Epithelial cell of proximal tubule (primary cell): ENCODE measurements around the gene SHB. TPM values are rescaled to one million over a fixed set of nuclear protein-coding genes. Genes with fewer than 3 reads are reported as not detected.
A peak's percentile ranks its signal among the peaks of the same experiment; 100 is the strongest.

Experiments
- DNase-seq: peaks from one replicate; pipeline ENCODE4 v3.0.0-alpha.2; 2011; ENCODE audit warnings: low read depth
- H3K4me3 ChIP-seq: 2 replicates; pipeline ENCODE4 v1.5.1; 2011; ENCODE audit warnings: low read depth, mild to moderate bottlenecking, low read length
- total RNA-seq: library from RNA; depleted of rRNA; stranded (reverse); fragments of >200 nt; gene quantifications from 2 replicates; pipeline ENCODE4 v1.2.3, GENCODE V29; 2015
- TF ChIP-seq, protein P1 (sequence below): conservative IDR thresholded peaks from 2 replicates; pipeline ENCODE4 v1.5.1; 2012; ENCODE audit warnings: low read depth, mild to moderate bottlenecking, low read length

Gene SHB
- total RNA-seq, 1 donor from 2014 or later, result 32.7 TPM

DNA sequence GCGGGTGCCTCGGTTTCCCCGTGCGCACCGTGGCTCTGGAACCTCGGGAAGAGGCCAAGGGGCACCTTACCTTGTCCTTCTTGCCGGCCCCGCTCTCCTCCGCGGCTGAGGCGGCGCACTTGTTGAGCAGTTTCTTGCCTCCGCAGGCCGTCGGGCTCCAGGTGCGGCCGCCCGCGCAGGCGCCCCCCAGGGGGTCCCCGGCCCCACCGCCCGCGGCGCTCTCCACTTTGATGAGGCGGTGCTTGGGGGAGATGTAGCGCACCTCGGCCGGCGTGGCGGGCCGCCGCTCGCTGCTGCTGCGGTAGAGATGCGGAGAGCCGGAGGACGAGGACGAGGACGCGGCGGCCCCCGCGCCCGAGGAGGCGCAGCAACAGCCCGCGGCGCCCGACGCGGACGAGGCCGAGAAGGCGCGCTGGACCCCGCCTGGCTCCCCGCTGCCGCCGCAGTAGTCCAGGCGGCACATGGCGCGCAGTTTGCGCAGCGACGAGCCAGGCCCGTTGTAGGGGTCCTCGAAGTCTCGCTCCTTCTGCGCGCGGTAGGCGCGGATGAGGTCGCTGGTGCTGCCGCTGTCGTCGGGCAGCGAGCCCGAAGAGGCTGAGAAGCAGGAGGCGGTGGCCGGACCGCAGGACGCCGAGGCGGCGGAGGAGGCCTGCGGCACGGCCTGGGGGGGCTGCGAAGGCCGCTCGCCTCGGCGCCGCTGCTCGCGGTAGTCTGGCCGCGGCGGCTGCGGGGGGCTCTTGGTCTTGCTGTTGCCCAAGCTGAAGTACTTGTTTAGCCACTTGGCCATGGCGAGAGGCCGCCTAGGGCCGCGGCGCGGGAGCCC, 957 bp downstream of the SHB start:
- TF ChIP-seq, protein P1, sequence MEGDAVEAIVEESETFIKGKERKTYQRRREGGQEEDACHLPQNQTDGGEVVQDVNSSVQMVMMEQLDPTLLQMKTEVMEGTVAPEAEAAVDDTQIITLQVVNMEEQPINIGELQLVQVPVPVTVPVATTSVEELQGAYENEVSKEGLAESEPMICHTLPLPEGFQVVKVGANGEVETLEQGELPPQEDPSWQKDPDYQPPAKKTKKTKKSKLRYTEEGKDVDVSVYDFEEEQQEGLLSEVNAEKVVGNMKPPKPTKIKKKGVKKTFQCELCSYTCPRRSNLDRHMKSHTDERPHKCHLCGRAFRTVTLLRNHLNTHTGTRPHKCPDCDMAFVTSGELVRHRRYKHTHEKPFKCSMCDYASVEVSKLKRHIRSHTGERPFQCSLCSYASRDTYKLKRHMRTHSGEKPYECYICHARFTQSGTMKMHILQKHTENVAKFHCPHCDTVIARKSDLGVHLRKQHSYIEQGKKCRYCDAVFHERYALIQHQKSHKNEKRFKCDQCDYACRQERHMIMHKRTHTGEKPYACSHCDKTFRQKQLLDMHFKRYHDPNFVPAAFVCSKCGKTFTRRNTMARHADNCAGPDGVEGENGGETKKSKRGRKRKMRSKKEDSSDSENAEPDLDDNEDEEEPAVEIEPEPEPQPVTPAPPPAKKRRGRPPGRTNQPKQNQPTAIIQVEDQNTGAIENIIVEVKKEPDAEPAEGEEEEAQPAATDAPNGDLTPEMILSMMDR, result no peak
- DNase-seq, result no peak
- peak overlapping the region; percentile 95 for H3K4me3 ChIP-seq

DNA sequence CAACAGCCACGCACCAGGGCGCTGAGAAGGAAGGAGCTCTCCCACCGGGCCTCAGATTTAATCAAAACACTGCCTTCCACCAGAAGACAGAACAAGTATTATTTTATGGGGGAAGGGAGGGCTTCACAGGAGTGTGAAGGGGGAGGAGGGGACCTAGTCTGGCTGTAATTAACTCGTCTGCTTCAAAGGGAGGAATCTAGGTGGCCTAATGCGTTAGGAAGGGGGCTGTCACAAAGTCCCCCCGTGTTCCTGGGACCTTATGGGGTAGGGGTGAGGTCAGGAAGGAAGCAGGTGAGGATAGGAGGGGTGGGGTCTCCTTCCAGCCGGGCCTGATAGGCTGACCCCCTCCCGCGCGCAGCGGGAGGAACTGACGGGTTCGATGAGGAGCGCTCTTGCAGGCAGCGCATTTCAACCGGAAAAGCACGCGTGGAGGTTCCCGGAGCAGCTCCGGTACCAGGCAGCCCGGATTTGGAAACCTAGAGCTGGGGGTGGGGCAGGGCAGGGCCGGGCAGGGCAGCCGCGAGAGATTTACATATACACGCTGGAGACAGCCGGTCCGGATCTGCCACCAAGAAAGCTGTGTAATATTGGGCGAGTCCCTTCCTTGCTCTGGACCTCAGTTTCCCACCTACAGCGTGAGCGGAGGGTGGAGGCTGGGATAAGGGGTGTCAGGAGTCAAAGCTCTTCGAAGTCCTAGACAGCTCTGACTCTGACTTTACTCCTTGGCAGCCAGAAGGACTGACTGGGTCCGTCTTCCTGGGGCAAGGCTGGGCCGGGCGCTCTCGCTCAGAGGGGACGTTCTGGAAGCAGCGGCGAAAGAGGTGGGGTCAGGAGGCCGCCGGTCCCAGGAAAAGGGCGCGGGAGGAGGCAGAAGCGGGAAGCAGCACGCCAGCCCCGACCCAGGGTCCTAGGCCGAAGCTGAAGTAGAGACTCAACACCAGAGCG, 1.8 kb downstream of the SHB start:
- H3K4me3 ChIP-seq, result peak overlapping the region; percentile 95
- no peak for DNase-seq
- TF ChIP-seq, protein P1, result no peak

DNA sequence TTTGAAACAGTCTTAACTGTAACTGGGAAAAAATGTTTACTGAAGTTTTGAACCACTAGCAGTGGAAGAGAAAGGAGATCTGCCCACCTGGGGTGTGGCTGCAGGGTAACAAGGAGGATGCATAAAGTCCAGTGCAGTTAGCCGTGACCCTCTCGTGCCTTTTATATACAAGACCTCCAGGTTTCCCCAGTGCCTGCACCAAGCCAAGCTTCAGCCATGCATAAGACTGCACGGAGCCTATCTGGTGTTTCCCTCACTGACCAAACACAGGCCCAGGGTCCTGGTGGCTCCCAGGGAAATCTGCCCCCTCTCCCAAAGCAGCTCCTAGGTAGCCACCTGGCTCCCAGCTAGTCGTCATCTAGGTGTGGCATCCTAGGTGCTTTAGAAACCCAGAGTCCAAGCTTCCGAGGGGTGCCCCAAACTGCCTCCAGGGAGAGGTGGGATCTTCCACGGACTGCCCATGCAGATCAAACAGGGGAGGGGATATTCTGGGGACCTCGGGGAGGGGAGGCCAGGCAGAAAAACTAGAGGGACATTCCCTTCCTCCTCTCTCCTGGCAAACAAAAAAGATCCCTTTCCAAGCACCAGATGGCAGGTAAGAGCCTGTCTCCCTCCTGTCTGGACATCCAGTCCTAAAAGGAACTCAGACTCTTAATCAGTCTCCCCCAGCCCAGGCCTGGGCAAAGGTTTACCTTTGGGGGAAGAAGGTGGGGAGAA, 2.7 kb downstream of the SHB start:
- DNase-seq, result no peak
- TF ChIP-seq, protein P1, result peak; percentile 51
- H3K4me3 ChIP-seq, result peak overlapping the region; percentile 95

DNA sequence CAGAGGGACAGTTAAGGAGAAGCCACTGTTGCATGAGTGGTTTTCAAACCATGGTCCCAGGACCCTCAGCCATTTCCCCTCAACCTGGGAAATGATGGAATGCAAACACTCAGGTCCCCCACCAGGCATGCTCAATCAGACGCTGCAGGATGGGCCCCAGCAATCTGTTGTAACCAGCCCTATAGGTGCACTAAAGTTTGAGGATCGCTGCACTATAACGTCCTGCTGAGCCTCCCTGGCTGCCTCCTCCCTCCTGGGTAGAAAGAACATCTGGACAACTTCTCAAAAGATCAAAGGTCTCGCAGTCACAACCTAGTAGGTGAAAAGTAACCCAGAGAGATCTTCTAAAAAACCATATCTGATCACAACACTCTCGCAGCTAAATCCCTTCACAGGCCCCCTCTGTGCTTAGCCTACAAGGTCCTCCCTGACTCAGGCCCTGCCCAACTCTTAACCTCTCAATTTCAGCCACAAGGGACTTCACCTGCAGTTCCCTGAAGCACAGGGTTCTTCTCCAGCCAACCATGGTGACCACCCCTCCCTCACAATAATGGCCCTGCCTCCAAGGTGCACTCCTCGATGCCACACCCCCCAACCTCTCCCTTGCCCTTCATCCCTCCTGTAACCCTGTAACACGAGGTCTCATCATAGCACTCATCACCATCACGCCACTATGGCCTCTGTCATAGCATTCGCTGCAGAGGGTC, 3.5 kb downstream of the SHB start:
- peak overlapping the region; percentile 95 for H3K4me3 ChIP-seq
- DNase-seq, result no peak
- TF ChIP-seq, protein P1, result no peak

DNA sequence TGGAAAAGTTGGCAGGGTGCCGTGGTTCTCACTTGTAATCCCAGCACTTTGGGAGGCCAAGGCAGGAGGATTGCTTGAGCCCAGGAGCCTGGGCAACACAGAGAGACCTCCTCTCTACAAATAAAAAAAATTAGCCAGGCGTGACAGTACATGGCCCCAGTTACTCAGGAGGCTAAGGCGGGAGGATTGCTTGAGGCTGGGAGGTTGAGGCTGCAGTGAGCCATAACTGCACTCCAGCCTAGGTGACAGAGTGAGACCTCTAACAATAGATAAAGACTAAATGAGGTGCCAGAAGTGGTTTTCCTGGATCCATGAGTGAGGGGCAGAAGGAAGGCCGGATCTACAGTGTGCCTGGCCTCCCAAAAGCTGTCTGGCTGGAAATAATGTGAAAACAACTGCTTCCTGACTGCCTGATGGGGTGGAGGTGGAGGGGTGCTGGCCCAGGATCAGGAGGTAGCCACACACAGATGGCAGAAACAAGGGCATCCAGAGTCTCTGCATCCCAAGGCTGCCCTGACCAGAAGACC, 4.1 kb downstream of the SHB start:
- DNase-seq, result no peak
- peak overlapping the region; percentile 95 for H3K4me3 ChIP-seq
- TF ChIP-seq, protein P1, result no peak

DNA sequence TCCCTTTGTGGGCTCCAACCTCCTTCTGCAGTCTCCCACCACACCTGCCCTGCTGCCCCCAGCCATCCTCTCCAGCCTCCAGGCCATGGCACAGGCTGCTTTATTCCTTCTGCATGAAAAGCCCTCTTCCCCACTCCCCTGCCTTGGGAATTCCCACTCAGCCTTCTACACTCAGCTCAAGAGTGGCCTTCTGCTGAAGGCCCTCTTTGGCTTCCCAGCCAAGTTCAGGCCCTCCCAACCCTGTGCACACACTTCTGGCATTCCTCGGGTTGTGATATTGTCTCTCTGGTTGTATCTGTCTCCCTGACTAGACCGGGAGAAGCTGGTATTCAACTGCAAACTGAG, 5.7 kb downstream of the SHB start:
- no peak overlapping the region for H3K4me3 ChIP-seq
- no peak for DNase-seq
- TF ChIP-seq, protein P1, result no peak
